HG03196 (cell line): Measurements from ENCODE around the gene RHOH.
"Not testable (repeated sequence)": the region's sequence is repeated elsewhere in the genome, so short reads cannot be mapped to it uniquely, and the experiment has no call there.

Experiments
- ATAC-seq: cut with Tn5 transposase; IDR thresholded peaks from one replicate; pipeline ENCODE4 v1.9.1; 2021; ENCODE audit not compliant: unreplicated experiment

RHOH gene

GRCh38 chr4:40196724-40197281 is at the start of gene RHOH:
TSS of gene RHOH (plus strand) at chr4:40197031. CDS start at chr4:40243387, 46,356 bp downstream.
- ATAC-seq: peak; percentile 21

- ATAC-seq: not testable (repeated sequence)
These were observed 49.3 kb upstream of the RHOH start for GRCh38 chr4:40147490-40147889.

GRCh38 chr4:40149960-40150385 is 46.9 kb upstream of the RHOH start:
- ATAC-seq: no peak

- no peak for ATAC-seq
These were observed 45.9 kb upstream of the RHOH start for GRCh38 chr4:40150932-40151331.

GRCh38 chr4:40152637-40153036 is 44.2 kb upstream of the RHOH start:
- no peak for ATAC-seq

GRCh38 chr4:40157436-40157835 is 39.4 kb upstream of the RHOH start:
- ATAC-seq: no peak

- no peak for ATAC-seq
These were observed 36.6 kb upstream of the RHOH start for GRCh38 chr4:40160258-40160657.

GRCh38 chr4:40164459-40164858 is 32.4 kb upstream of the RHOH start:
- ATAC-seq: no peak

GRCh38 chr4:40165916-40166315 is 30.9 kb upstream of the RHOH start:
- ATAC-seq: no peak

GRCh38 chr4:40168070-40168469 is 28.8 kb upstream of the RHOH start:
- ATAC-seq: no peak

GRCh38 chr4:40170588-40170987 is 26.2 kb upstream of the RHOH start:
- ATAC-seq: peak; percentile 60

GRCh38 chr4:40173470-40173875 is 23.4 kb upstream of the RHOH start:
- peak; percentile 67 for ATAC-seq

GRCh38 chr4:40176602-40177001 is 20.2 kb upstream of the RHOH start:
- no peak for ATAC-seq

- no peak for ATAC-seq
These were observed 19.2 kb upstream of the RHOH start for GRCh38 chr4:40177591-40177990.

GRCh38 chr4:40178672-40179071 is 18.2 kb upstream of the RHOH start:
- ATAC-seq: no peak

- ATAC-seq: no peak
These were observed 17.5 kb upstream of the RHOH start for GRCh38 chr4:40179360-40179759.

GRCh38 chr4:40180356-40180755 is 16.5 kb upstream of the RHOH start:
- ATAC-seq: no peak

GRCh38 chr4:40182001-40182400 is 14.8 kb upstream of the RHOH start:
- no peak for ATAC-seq

- no peak for ATAC-seq
These were observed 13.9 kb upstream of the RHOH start for GRCh38 chr4:40182954-40183353.

GRCh38 chr4:40183615-40184411 is 13.0 kb upstream of the RHOH start:
- ATAC-seq: no peak

GRCh38 chr4:40185830-40186664 is 10.8 kb upstream of the RHOH start:
- peak; percentile 48 for ATAC-seq

GRCh38 chr4:40186665-40187014 is 10.2 kb upstream of the RHOH start:
- ATAC-seq: no peak
